ENCODE results near the gene KRTAP1-5.

- TF ChIP-seq CTCF (IDR thresholded peaks at IDR 0.05) (no peak), POLR2A (IDR thresholded peaks at IDR 0.05) (no peak)
Observed at GRCh38 chr17:40996829-40997228, 30.2 kb downstream of the KRTAP1-5 start.

Data from body of pancreas (tissue), 4 donors.